Heart left ventricle (tissue), 13 donors: ENCODE results near the gene PPP3R1.

Experiments used
- CTCF ChIP-seq, 12 donors: fragments of 200-600 bp; sonication (generic) in 4 of 12; IDR thresholded peaks; one replicate each; pipeline versions ENCODE4 v1.5.0 to v1.8.0; 2018 to 2022; ENCODE audit warnings: antibody characterized with exemption in 12 of 12, mild to moderate bottlenecking in 5 of 12
- POLR2A ChIP-seq, 2 donors: fragments of 450-650 bp; IDR thresholded peaks; one replicate each; pipeline ENCODE4 v1.6.1; 2017; ENCODE audit warnings: antibody characterized with exemption in 2 of 2, mild to moderate bottlenecking in 2 of 2, moderate library complexity in 2 of 2
- donor health status: ischemic (EF 13 %, LVEDD 7.1; RV severe dilation, severe dysfunction).
- donor health status: DM: no; HTN: yes; CAD: no.
- donor health status: DM: no; HTN: no; CAD: no.
- donor health status: ischemic (EF 25% LVEDD 6.9; RV normal size, moderate dysfunction).
- donor health status: ischemic (EF 25% LVEDD 5.7; RV mildly dilated, moderate dysfunction).
- donor health status: ischemic (EF 35%, LVEDD 5.7; RV mildly dilated, moderate dysfunction).
- donor health status: nonischemic (EF 11% LVEDD 7.7; RV severe dilation, severe dysfunction).
- donor health status: DM: yes; HTN: yes; CAD: no.
- donor health status: PGD.
- donor health status: ischemic (EF 29% LVEDD 5.4; RV normal size, mild dysfunction).
- donor health status: nonischemic (EF 23%, LVEDD 6.1; RV moderate dilation, normal function).

- no peak for TF ChIP-seq CTCF (IDR thresholded peaks at IDR 0.05)
- no peak for TF ChIP-seq POLR2A (IDR thresholded peaks at IDR 0.05)
Measured at GRCh38 chr2:68245672-68246071, 6.7 kb downstream of the PPP3R1 start.
